IPS-18a (cell line): ENCODE results near the gene OPN3.

Experiments
- H3K27ac ChIP-seq: one replicate; pipeline ENCODE4 v1.5.1; 2013; ENCODE audit warnings: low read length
- H3K27me3 ChIP-seq: one replicate; pipeline ENCODE4 v1.6.1; 2013; ENCODE audit warnings: mild to moderate bottlenecking, low read length; ENCODE audit not compliant: control insufficient read depth, insufficient read depth
- H3K36me3 ChIP-seq: one replicate; pipeline ENCODE4 v1.6.1; 2013; ENCODE audit warnings: low read depth, low read length; ENCODE audit not compliant: control insufficient read depth
- H3K4me1 ChIP-seq: one replicate; pipeline ENCODE4 v1.6.1; 2013; ENCODE audit warnings: low read depth, low read length; ENCODE audit not compliant: control insufficient read depth
- H3K4me3 ChIP-seq: one replicate; pipeline ENCODE4 v1.5.1; 2013; ENCODE audit warnings: low read length
- H3K9ac ChIP-seq: one replicate; pipeline ENCODE4 v1.6.1; 2013; ENCODE audit warnings: mild to moderate bottlenecking, low read length, moderate library complexity
- H3K9me3 ChIP-seq: one replicate; pipeline ENCODE4 v1.6.1; 2013; ENCODE audit warnings: low read depth, low read length; ENCODE audit not compliant: control insufficient read depth

The OPN3 gene

DNA sequence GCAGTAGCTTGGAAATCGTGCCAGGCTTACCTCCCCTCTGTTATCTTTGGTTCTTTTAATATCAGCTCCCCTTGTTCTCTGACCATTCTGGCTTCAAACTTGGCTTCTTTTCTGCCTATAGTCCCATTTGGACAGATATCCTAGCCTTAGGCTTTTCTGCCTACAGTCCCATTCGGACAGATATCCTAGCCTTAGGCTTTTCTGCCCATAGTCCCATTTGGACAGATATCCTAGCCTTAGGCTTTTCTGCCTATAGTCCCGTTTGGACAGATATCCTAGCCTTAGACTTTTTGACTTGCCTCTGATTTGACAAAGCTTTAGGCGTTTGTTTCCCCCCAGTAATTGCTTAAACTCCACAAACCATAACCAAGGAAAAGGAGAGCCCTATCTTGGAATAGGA is 25.6 kb downstream of the OPN3 start:
- Histone ChIP-seq H3K4me1 (no peaks in the 10 kb centered on the region), H3K36me3 (no peaks in the 10 kb centered on the region), H3K9me3 (no peaks in the 10 kb centered on the region), H3K27ac (no peak overlapping the region), H3K27me3 (no peaks in the 10 kb centered on the region), H3K4me3 (no peak overlapping the region), H3K9ac (no peak overlapping the region)

DNA sequence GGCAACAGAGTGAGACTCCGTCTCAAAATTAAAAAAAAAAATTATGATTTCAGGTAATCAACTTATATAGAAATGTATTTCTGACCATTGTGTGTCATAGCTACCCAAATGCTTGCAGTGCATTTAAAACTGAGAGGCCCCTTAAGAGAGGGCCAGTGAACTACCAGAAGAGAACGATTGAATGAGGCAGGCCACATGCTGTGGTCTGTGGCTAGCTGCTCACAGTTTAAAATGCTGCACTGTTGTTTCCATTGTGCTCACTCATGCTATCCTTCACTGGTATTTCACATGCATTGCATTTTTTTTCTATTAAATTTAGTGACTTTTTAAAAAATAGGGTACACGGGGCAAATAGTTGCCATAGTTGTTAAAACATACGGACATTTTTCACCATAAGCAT is 26.0 kb downstream of the OPN3 start:
- Histone ChIP-seq H3K9me3 (no peaks in the 10 kb centered on the region), H3K27ac (no peak overlapping the region), H3K4me1 (no peaks in the 10 kb centered on the region), H3K9ac (no peak overlapping the region), H3K36me3 (no peaks in the 10 kb centered on the region), H3K4me3 (no peak overlapping the region), H3K27me3 (no peaks in the 10 kb centered on the region)

DNA sequence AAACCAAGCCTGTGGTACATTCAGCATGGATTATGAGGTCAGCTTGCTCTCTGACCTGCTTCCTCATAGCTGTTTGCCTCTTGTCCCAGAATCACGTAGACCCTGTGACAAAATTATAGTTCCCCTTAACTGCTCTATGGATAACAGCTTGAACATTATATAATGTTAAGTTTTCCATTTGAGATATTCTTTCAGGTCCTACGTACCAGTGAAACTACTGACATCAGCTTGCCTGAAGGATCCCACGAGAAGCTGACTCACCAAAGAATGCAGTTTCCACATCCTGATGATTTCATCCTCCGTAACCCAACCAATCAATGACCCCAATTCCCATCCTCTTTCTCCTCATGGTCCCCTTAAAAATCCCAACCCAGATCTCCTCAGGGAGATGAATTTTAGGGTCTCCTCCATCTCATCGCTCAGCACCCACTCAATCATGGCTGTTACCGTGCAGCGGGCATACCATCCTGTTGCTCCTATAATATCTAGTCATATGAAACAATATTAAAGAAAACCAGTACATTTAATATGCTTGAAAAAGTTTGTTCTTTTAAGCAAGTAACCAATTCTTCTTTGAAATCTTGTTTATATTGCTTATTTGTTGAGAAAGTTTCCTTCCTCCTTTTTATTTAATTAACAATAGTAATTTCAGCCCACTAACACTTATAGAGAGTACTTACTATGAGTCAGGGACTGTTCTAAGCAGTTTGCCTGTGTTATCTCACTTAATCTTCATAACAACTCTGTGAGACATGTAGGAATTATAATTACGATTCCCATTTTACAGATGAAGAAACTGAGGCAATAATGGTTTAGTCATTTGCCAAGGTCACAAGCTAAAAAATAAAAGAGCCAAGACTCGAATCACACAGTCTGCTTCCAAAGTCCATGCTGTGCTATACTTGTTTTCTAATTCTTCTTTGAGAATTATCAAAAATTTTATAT is 27.4 kb downstream of the OPN3 start:
- Histone ChIP-seq H3K4me1 (no peaks in the 10 kb centered on the region), H3K36me3 (no peaks in the 10 kb centered on the region), H3K9ac (no peak overlapping the region), H3K4me3 (no peak overlapping the region), H3K9me3 (no peaks in the 10 kb centered on the region), H3K27ac (no peak overlapping the region), H3K27me3 (no peaks in the 10 kb centered on the region)

DNA sequence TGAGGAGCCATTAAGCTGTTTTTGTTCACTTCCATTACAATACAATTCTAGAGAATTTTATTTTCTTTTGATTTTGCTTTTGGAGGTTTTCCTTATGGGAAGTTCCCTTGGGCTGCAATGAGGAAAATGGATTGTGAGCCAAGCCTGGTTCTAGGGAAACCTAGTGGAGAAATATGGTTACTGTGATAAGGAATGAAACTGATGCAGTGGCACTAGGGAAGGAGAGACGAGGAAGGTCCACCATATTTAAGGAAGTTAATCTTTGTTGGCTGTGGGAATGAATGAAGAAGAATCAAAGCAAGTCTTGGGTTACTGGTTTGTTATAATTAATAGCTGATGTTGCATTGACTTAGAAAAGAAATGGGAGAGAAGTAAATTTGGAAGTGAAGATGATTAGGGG is 28.4 kb downstream of the OPN3 start:
- no peaks in the 10 kb centered on the region for H3K4me1 ChIP-seq
- H3K27ac ChIP-seq = no peak overlapping the region
- H3K4me3 ChIP-seq = no peak overlapping the region

DNA sequence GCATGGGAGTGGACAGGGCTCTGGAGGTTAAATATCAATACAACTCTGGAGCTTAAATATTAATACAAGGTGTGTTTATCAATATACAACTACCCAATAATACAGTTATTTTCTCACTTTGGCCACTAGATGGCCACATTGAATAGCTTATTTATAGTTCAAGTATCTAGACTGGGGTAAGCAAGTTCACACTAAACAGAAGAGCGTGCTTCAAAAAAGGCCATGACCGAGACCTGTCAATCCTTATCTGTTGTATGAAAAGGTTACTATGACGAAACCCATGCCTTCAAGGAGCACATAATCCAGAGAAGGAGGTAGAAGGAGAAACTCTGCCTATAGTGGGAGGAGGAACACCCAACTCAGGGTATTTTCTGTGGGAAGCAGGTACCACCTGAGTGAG is 29.1 kb downstream of the OPN3 start:
- H3K27me3 ChIP-seq = no peaks in the 10 kb centered on the region
- no peaks in the 10 kb centered on the region for H3K36me3 ChIP-seq
- no peak overlapping the region for H3K9ac ChIP-seq
- H3K4me1 ChIP-seq = no peaks in the 10 kb centered on the region
- H3K27ac ChIP-seq = no peak overlapping the region
- no peak overlapping the region for H3K4me3 ChIP-seq
- H3K9me3 ChIP-seq = no peaks in the 10 kb centered on the region

More for the DNA sequence above, 28.4 kb downstream of the OPN3 start:
- Histone ChIP-seq H3K9ac (no peak overlapping the region), H3K27me3 (no peaks in the 10 kb centered on the region), H3K36me3 (no peaks in the 10 kb centered on the region), H3K9me3 (no peaks in the 10 kb centered on the region)

DNA sequence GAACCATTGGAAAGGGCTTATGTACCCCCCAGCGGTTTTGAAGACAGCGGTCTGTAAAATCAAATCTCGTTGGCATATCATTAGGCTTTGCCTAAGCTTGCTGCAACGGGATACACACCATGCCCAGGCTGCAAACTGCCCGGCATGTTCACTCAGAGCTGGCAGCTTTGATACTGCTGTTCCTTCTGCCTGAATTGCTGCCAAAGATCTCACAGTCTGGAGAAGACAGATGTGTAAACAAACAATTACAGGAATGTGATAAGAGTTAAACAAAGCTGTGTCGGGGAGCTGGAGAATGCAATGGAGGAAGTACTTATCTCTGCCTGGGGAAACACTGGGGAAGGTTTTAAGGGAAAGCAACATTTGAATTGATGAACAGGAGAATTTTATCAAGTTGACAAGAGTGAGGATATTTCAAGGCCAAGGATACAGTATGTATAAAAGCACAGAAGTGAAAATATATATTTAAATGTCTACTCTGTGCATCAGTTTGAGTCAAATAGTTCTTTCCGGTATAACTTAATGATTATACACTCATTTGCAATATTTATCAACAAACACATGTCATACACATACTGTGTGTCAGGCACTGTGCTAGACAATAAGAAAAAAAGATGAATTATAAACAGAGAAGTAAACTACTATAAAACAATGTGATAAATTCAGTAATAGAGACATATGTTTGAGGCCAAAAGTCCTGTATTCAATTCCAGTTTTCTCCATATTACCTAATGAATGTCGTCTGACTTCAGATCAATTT is 29.9 kb downstream of the OPN3 start:
- Histone ChIP-seq H3K4me1 (no peaks in the 10 kb centered on the region), H3K9ac (no peak overlapping the region), H3K4me3 (no peak overlapping the region), H3K9me3 (no peaks in the 10 kb centered on the region), H3K27me3 (no peaks in the 10 kb centered on the region), H3K27ac (no peak overlapping the region), H3K36me3 (no peaks in the 10 kb centered on the region)

DNA sequence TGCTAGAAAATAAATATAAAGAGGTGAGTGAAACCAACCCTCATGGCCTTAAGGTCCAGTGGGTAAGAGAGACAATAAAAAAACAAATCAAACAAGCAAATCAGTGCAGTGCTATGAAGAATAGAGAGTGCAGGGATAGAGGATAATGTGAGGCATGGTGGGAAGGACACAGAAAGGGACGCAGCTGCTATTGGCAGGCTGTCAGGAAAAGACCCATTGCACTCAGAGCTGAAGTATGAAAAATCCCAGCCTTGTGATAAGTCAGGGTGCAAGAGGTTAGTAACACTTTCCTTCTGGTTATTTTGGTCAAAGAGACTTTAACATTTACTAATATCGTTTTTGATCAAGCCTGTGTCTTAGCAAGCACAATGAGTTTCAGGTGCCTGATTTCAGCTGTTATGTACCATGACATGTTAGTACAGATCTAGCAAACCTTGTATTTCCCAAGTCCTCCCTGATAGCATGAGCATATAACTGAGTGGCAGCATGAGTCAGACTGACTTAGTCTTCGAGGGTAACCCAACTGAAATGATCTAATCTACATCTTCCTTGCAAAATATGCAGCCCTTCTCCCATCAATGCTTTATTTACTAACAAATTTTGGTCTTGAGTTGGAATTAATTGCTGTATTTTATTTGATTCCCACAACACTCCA is 31.7 kb downstream of the OPN3 start:
- no peaks in the 10 kb centered on the region for H3K4me1 ChIP-seq
- H3K9me3 ChIP-seq = no peaks in the 10 kb centered on the region
- H3K9ac ChIP-seq = no peak overlapping the region
- no peaks in the 10 kb centered on the region for H3K36me3 ChIP-seq
- H3K27ac ChIP-seq = no peak overlapping the region
- no peak overlapping the region for H3K4me3 ChIP-seq
- H3K27me3 ChIP-seq = no peaks in the 10 kb centered on the region

DNA sequence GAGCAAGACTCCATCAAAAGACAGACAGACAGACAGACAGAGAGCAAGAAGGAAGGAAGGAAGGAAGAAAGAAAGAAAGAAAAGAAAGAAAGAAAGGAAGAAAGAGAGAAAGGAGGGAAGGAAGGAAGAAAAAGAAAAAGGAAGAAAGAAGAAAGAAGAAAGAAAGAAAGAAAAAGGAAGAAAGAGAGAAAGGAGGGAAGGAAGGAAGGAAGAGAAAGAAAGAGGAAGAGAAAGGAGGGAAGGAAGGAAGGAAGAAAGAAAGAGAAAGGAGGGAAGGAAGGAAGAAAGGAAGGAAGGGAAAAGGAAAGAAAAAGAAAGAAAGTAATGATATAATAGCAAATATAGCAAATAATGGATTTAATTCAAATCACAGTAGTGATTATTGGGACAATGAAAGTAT is 32.7 kb downstream of the OPN3 start:
- no peaks in the 10 kb centered on the region for H3K36me3 ChIP-seq
- no peaks in the 10 kb centered on the region for H3K9me3 ChIP-seq
- H3K9ac ChIP-seq = no peak overlapping the region
- no peak overlapping the region for H3K27ac ChIP-seq
- no peaks in the 10 kb centered on the region for H3K4me1 ChIP-seq
- H3K27me3 ChIP-seq = no peaks in the 10 kb centered on the region
- no peak overlapping the region for H3K4me3 ChIP-seq

DNA sequence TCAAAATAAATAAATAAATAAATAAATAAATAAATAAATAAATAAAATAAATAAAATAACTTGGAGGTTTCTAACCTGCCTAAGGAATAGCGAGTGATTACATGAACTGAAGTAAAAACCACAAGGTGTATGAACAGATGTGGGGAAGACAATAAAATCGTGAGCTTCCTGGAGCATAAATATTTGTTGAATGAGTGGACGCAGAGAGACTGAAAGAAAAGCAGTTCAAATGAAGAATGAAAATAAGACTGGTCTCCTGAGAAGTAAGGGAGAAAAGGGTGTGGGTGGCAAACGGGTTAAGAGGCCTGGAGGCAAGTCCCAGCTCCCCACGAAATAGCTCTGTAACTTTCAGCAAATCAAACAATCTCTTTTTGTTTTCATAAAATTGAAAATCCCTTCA is 33.6 kb downstream of the OPN3 start:
- no peaks in the 10 kb centered on the region for H3K27me3 ChIP-seq
- H3K36me3 ChIP-seq = no peaks in the 10 kb centered on the region
- no peak overlapping the region for H3K27ac ChIP-seq
- H3K9ac ChIP-seq = no peak overlapping the region
- H3K4me3 ChIP-seq = no peak overlapping the region
- H3K9me3 ChIP-seq = no peaks in the 10 kb centered on the region
- H3K4me1 ChIP-seq = no peaks in the 10 kb centered on the region

DNA sequence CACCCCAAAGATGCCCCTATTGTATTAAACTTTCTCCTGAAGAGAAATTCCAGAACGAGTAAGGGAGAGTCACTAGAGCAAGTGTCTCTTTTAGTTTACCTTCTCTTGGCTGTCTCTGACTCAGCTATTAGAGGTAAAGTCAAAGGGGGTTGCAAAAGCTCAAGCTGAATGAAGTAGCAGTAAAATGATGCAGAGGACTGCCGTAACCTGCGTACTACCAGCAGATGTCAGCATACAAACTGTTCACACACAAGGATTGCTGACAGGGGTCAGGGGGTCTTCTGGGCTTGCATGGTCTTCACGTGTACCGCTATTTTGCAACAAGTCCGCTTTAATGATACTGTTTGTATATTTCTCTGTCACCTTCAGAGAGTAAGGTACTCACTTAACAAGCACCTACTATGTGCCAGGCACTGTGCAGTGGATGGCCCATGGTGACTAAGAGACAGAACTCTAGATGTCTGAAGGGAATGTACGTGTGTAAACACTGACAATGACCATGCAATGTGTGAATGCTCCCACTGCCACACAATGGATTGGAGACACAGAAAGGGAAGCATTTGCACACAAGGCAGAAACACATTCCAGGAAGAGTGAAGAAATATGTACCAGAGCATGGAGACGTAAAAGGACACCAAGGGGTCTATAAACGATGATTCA is 34.9 kb downstream of the OPN3 start:
- H3K9me3 ChIP-seq = no peaks in the 10 kb centered on the region

DNA sequence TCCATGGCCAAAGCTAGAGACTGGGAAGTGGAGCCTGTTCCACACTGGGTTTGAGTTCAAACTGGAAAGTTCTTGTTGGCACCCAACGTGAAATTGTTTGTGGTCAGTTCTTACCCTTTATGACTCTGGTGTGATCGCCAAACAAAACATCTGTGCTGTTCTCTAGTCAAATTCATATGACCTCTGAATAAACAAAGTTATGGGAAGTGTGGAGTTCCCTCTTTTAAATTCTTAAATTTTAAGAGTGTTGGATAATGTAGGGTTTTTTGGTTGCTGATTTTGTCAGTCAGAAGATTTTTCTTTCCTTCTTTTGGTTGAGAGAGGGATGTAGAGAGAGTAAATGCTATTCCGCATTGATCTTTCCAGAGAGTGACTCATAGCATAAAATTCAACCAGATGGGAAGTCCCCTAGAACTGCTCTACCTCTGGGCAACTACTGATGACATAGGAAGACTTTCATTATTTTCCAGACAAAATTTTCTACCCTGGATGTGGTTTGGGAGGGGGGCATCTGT is 36.4 kb downstream of the OPN3 start:
- no peaks in the 10 kb centered on the region for H3K27me3 ChIP-seq
- no peak overlapping the region for H3K4me3 ChIP-seq
- no peaks in the 10 kb centered on the region for H3K9me3 ChIP-seq
- no peak overlapping the region for H3K9ac ChIP-seq
- no peaks in the 10 kb centered on the region for H3K36me3 ChIP-seq
- H3K27ac ChIP-seq = no peak overlapping the region
- no peaks in the 10 kb centered on the region for H3K4me1 ChIP-seq

More for the DNA sequence above, 34.9 kb downstream of the OPN3 start:
- H3K4me1 ChIP-seq = no peaks in the 10 kb centered on the region
- no peak overlapping the region for H3K27ac ChIP-seq
- no peak overlapping the region for H3K4me3 ChIP-seq
- H3K36me3 ChIP-seq = no peaks in the 10 kb centered on the region
- no peaks in the 10 kb centered on the region for H3K27me3 ChIP-seq
- H3K9ac ChIP-seq = no peak overlapping the region
